ENCODE measurements around the gene AK8. TPM values are rescaled to one million over a fixed set of nuclear protein-coding genes. Genes with fewer than 3 reads are reported as not detected.

Gene AK8
- total RNA-seq, 1 experiment from 2014 or later = 0.88 TPM

DNA sequence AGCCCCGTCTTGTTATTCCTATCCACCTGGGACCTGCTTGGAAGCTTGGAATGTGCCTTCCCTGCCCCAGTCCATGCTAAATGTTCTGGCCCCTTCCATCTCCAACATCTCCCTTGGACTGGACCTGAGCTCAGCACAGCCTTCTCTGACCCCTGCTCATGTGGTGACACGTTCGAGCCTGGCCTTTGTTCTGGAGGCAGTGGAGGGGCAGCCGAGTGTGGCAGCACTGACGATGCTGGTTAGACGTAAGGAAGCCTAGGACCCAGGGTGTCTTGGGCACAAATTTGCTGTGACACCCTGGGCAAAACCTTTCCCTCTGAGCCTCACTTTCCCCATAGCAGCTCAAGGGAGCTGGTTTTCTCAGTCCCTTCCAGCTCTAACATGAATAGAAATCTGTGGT, 4.5 kb upstream of the AK8 start:
- POLR2A ChIA-PET = no interaction called here
- Histone ChIP-seq H3K4me1 (peaks cover 8% of the 10 kb centered on the region; the same call in 1 of the 2 replicates), H3K27me3 (replicated peaks; ENCODE audit: control insufficient read depth, insufficient read depth, low read length) (no peaks in the 10 kb centered on the region), H3K9me3 (no peaks in the 10 kb centered on the region), H3K4me3 (ENCODE audit: low read depth, low read length) (no peak overlapping the region), H3K36me3 (ENCODE audit: control insufficient read depth, insufficient read depth, low read length) (no peaks in the 10 kb centered on the region)
- H3K9me3 Mint-ChIP-seq (ENCODE audit: unreplicated experiment) = no peaks in the 10 kb centered on the region
- peaks cover 4% of the 10 kb centered on the region for H3K36me3 Mint-ChIP-seq (ENCODE audit: insufficient read depth, unreplicated experiment)
- H3K27me3 Mint-ChIP-seq (ENCODE audit: insufficient read depth, unreplicated experiment) = no peaks in the 10 kb centered on the region
- DNase-seq = no peak
- intact Hi-C loops (cut with micrococcal nuclease; ENCODE audit: unreplicated experiment) = no loop called here
- H3K4me3 Mint-ChIP-seq (ENCODE audit: unreplicated experiment) = no peak overlapping the region
- no peak overlapping the region for H3K27ac Mint-ChIP-seq (ENCODE audit: unreplicated experiment)
- CTCF ChIA-PET = interaction anchor here (0.6 kb wide), 2 partner anchors 32 to 67 kb away, joined by 4 read pairs; no protein-coding TSS in a partner anchor
- TF ChIP-seq, protein P1, sequence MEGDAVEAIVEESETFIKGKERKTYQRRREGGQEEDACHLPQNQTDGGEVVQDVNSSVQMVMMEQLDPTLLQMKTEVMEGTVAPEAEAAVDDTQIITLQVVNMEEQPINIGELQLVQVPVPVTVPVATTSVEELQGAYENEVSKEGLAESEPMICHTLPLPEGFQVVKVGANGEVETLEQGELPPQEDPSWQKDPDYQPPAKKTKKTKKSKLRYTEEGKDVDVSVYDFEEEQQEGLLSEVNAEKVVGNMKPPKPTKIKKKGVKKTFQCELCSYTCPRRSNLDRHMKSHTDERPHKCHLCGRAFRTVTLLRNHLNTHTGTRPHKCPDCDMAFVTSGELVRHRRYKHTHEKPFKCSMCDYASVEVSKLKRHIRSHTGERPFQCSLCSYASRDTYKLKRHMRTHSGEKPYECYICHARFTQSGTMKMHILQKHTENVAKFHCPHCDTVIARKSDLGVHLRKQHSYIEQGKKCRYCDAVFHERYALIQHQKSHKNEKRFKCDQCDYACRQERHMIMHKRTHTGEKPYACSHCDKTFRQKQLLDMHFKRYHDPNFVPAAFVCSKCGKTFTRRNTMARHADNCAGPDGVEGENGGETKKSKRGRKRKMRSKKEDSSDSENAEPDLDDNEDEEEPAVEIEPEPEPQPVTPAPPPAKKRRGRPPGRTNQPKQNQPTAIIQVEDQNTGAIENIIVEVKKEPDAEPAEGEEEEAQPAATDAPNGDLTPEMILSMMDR (IDR thresholded peaks at IDR 0.05; ENCODE audit: insufficient read depth in 1 of 2, low read depth in 1 of 2, low read length in 1 of 2, severe bottlenecking in 1 of 2, unreplicated experiment in 1 of 2) = no peak
- H3K4me1 Mint-ChIP-seq (ENCODE audit: low read depth, unreplicated experiment) = no peaks in the 10 kb centered on the region
- no TSS peak for BruUV-seq (replicated peaks)

DNA sequence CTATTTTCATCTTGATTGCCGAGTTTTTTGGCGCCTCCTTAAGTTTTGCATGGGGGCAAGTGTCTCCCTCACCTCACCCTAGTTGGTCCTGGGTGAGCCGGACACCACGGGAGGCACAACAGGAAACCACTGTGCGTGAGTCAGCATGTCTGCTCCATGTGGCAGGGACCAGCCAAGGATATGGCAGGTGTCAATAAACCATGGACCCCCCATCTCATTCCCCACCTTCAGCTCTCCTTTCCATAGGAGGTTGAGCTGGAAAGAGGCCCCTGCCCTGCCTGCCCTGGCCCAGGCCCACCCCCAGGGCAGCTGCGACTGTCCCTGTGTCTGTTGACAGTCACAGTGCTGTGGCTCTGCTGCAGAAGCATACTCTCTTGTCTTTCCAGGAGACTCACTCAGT, 3.7 kb upstream of the AK8 start:
- DNase-seq = no peak
- no peak overlapping the region for H3K4me3 ChIP-seq (ENCODE audit: low read depth, low read length)

DNA sequence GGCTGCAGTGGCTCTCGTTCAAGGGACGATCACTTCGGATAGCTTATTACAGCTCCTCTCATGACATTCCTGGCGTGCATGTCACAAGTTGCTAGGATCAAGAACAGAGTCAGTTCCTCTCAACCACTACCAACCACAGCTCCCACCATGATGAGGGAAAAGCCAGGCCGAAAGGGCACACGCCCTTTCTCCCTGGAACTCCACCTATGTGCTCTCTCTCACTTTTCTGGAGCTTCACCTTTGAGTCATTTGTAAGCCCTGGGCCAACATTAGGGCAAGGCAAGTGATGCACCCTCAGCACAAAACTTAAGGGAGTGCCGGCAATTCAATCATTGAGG, 2.2 kb upstream of the AK8 start:
- intact Hi-C loops (cut with micrococcal nuclease; ENCODE audit: unreplicated experiment) = no loop called here
- no peak overlapping the region for H3K27ac Mint-ChIP-seq (ENCODE audit: unreplicated experiment)
- Histone ChIP-seq H3K27me3 (replicated peaks; ENCODE audit: control insufficient read depth, insufficient read depth, low read length) (no peaks in the 10 kb centered on the region), H3K9me3 (no peaks in the 10 kb centered on the region), H3K4me1 (no peaks in the 10 kb centered on the region), H3K4me3 (ENCODE audit: low read depth, low read length) (no peak overlapping the region), H3K36me3 (ENCODE audit: control insufficient read depth, insufficient read depth, low read length) (no peaks in the 10 kb centered on the region)
- BruUV-seq (replicated peaks) = no TSS peak
- POLR2A ChIA-PET = no interaction called here
- no peaks in the 10 kb centered on the region for H3K9me3 Mint-ChIP-seq (ENCODE audit: unreplicated experiment)
- H3K4me1 Mint-ChIP-seq (ENCODE audit: low read depth, unreplicated experiment) = no peaks in the 10 kb centered on the region
- peaks cover 4% of the 10 kb centered on the region for H3K36me3 Mint-ChIP-seq (ENCODE audit: insufficient read depth, unreplicated experiment)
- CTCF ChIA-PET = interaction anchor here (0.8 kb wide), 1 partner anchor 1187 kb away, joined by 4 read pairs; no protein-coding TSS in a partner anchor
- H3K27me3 Mint-ChIP-seq (ENCODE audit: insufficient read depth, unreplicated experiment) = no peaks in the 10 kb centered on the region
- no peak for DNase-seq
- TF ChIP-seq, protein P1 (IDR thresholded peaks at IDR 0.05; ENCODE audit: insufficient read depth in 1 of 2, low read depth in 1 of 2, low read length in 1 of 2, severe bottlenecking in 1 of 2, unreplicated experiment in 1 of 2) = no peak
- H3K4me3 Mint-ChIP-seq (ENCODE audit: unreplicated experiment) = no peak overlapping the region

More for the DNA sequence above, 3.7 kb upstream of the AK8 start:
- intact Hi-C loops (cut with micrococcal nuclease; ENCODE audit: unreplicated experiment) = no loop called here
- ChIA-PET POLR2A (no interaction called here), CTCF (no interaction called here)
- no peak overlapping the region for H3K27ac Mint-ChIP-seq (ENCODE audit: unreplicated experiment)
- H3K27me3 ChIP-seq (replicated peaks; ENCODE audit: control insufficient read depth, insufficient read depth, low read length) = no peaks in the 10 kb centered on the region
- no peaks in the 10 kb centered on the region for H3K4me1 Mint-ChIP-seq (ENCODE audit: low read depth, unreplicated experiment)
- H3K36me3 ChIP-seq (ENCODE audit: control insufficient read depth, insufficient read depth, low read length) = no peaks in the 10 kb centered on the region
- H3K4me3 Mint-ChIP-seq (ENCODE audit: unreplicated experiment) = no peak overlapping the region
- H3K9me3 Mint-ChIP-seq (ENCODE audit: unreplicated experiment) = no peaks in the 10 kb centered on the region
- TF ChIP-seq, protein P1 (IDR thresholded peaks at IDR 0.05; ENCODE audit: insufficient read depth in 1 of 2, low read depth in 1 of 2, low read length in 1 of 2, severe bottlenecking in 1 of 2, unreplicated experiment in 1 of 2) = no peak
- H3K9me3 ChIP-seq = no peaks in the 10 kb centered on the region
- no TSS peak for BruUV-seq (replicated peaks)
- H3K36me3 Mint-ChIP-seq (ENCODE audit: insufficient read depth, unreplicated experiment) = peaks cover 4% of the 10 kb centered on the region
- peaks cover 8% of the 10 kb centered on the region; the same call in 1 of the 2 replicates for H3K4me1 ChIP-seq
- H3K27me3 Mint-ChIP-seq (ENCODE audit: insufficient read depth, unreplicated experiment) = no peaks in the 10 kb centered on the region

All from Caco-2 (cell line).